ENCODE measurements around the gene XXYLT1.

- TF ChIP-seq EZH2 (IDR thresholded peaks at IDR 0.05; ENCODE audit: borderline replicate concordance, low read length) (no peak), CTCF (IDR thresholded peaks at IDR 0.05; ENCODE audit: low read length) (no peak)
Observed at GRCh38 chr3:195169011-195169649, 101.8 kb downstream of the XXYLT1 start.
